HG03066 (cell line): Measurements from ENCODE around the gene LEKR1.

Experiments used
- ATAC-seq: cut with Tn5 transposase; IDR thresholded peaks from one replicate; pipeline ENCODE4 v1.9.1; 2021; ENCODE audit warnings: low read depth; ENCODE audit not compliant: unreplicated experiment

LEKR1 gene

GRCh38 chr3:157045238-157045850 lies 219.2 kb downstream of the LEKR1 start:
- ATAC-seq = no peak

- ATAC-seq = peak; percentile 58
Observed at GRCh38 chr3:157046520-157046919, 220.4 kb downstream of the LEKR1 start.

- no peak for ATAC-seq
Observed at GRCh38 chr3:157051055-157051454, 224.9 kb downstream of the LEKR1 start.

GRCh38 chr3:157051591-157051990 lies 225.4 kb downstream of the LEKR1 start:
- no peak for ATAC-seq

GRCh38 chr3:157056035-157056434 lies 229.9 kb downstream of the LEKR1 start:
- ATAC-seq = no peak

GRCh38 chr3:157058392-157059071 lies 232.4 kb downstream of the LEKR1 start:
- no peak for ATAC-seq

- ATAC-seq = no peak
Observed at GRCh38 chr3:157059181-157059580, 233.0 kb downstream of the LEKR1 start.

- peak; percentile 56 for ATAC-seq
Observed at GRCh38 chr3:157059661-157060060, 233.5 kb downstream of the LEKR1 start.

- no peak for ATAC-seq
Observed at GRCh38 chr3:157061265-157061664, 235.1 kb downstream of the LEKR1 start.

GRCh38 chr3:157063469-157063868 lies 237.3 kb downstream of the LEKR1 start:
- ATAC-seq = no peak

GRCh38 chr3:157063926-157064325 lies 237.8 kb downstream of the LEKR1 start:
- peak; percentile 24 for ATAC-seq

- ATAC-seq = peak; percentile 83
Observed at GRCh38 chr3:157064402-157064801, 238.2 kb downstream of the LEKR1 start.

GRCh38 chr3:157065201-157065600 lies 239.0 kb downstream of the LEKR1 start:
- ATAC-seq = no peak

GRCh38 chr3:157066335-157067098 lies 240.4 kb downstream of the LEKR1 start:
- no peak for ATAC-seq

- no peak for ATAC-seq
Observed at GRCh38 chr3:157067114-157067513, 241.0 kb downstream of the LEKR1 start.

GRCh38 chr3:157069406-157069805 lies 243.3 kb downstream of the LEKR1 start:
- no peak for ATAC-seq

- no peak for ATAC-seq
Observed at GRCh38 chr3:157069846-157070677, 243.9 kb downstream of the LEKR1 start.

- ATAC-seq = no peak
Observed at GRCh38 chr3:157070678-157070999, 244.5 kb downstream of the LEKR1 start.

GRCh38 chr3:157071744-157072525 lies 245.8 kb downstream of the LEKR1 start:
- no peak for ATAC-seq

GRCh38 chr3:157073810-157074209 lies 247.7 kb downstream of the LEKR1 start:
- ATAC-seq = no peak
